ENCODE results near the gene PALM3.

DNA sequence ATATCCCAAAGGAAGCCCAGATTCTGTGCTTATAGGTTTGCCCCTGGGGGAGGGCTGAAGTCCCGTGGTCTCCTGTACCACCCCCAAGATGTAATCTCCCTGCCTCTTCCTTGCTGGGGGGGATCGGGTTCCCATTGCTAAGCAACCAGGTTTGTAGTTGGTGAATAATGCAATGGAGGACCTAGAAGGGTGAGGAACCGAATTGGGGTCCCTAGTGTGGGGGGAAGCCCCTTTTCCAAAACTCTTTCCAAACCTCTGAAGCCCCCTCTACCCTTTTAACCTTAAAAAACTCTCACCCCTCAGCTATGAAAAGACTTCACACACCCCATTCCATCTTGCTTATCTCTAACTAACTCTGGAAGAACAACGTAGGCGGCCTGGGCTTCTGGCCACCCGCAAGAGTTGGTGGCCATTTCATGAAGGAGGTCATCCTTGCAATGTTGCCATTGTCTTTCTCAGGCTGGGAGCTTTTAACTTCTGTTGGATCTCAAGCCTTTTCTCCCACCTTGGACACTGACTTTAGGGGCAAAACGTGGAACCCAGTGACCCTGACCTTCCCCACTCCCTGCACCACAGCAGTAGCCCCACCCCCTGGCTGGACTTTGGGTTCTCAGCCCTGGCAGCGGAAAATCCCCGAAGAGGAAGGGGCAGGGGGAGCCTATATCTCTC, 661 bp downstream of the PALM3 start:
- TF ChIP-seq EZH2 (IDR thresholded peaks at IDR 0.05) (no peak), FOXP2 (optimal IDR thresholded peaks at IDR 0.05; ENCODE audit: control extremely low read depth, extremely low read length, insufficient read depth) (no peak)
